Ovary (tissue), 9 donors: ENCODE results near the gene SNX13. TPM values are rescaled to one million over a fixed set of nuclear protein-coding genes. Genes with fewer than 3 reads are reported as not detected.

Experiments
- DNase-seq, 5 donors: peaks; one replicate each; pipeline ENCODE4 v3.0.0-alpha.2; 2019 to 2020
- H3K27ac ChIP-seq, 2 donors: fragments of 200-600 bp; one replicate each; pipeline versions ENCODE4 v1.5.1 to v1.8.0; 2019 to 2022
- H3K27me3 ChIP-seq: fragments of 200-600 bp; one replicate; pipeline ENCODE4 v1.8.0; 2022
- H3K36me3 ChIP-seq: fragments of 200-600 bp; sonication (generic); one replicate; pipeline ENCODE4 v1.5.1; 2019
- H3K4me1 ChIP-seq: one replicate; pipeline ENCODE4 v1.8.1; 2013; ENCODE audit warnings: mild to moderate bottlenecking, moderate library complexity; ENCODE audit not compliant: insufficient read depth
- H3K4me3 ChIP-seq: fragments of 200-600 bp; sonication (generic); one replicate; pipeline ENCODE4 v1.5.1; 2017
- H3K9me3 ChIP-seq, 2 donors: fragments of 200-600 bp in 1 of 2; sonication (generic) in 1 of 2; one replicate each; pipeline versions ENCODE4 v1.5.1 to v1.8.1; 2013 to 2019; ENCODE audit warnings: mild to moderate bottlenecking in 1 of 2, moderate library complexity in 1 of 2
- EP300 ChIP-seq: sonication (generic); formaldehyde crosslinking; IDR thresholded peaks from one replicate; pipeline ENCODE4 v1.6.1; 2017; ENCODE audit warnings: antibody characterized with exemption
- POLR2A ChIP-seq: fragments of 450-650 bp; IDR thresholded peaks from one replicate; pipeline ENCODE4 v1.6.1; 2017; ENCODE audit warnings: antibody characterized with exemption, mild to moderate bottlenecking, moderate library complexity
- WGBS, 3 donors: extraction: QIAGEN DNeasy Blood & Tissue Kit in 1 of 3; methylation state at CpG; one replicate each; pipeline versions ENCODE4 v1.1.5 to v1.1.7; 2013 to 2017; 5-methylcytosine and 5-hydroxymethylcytosine counted together
- intact Hi-C, 4 donors: fragments of 100-400 bp; cut with DNase I; formaldehyde crosslinking; loops; one replicate each; pipeline versions ENCODE4 v1.11.0 to v1.15.1; 2022 to 2023
- polyA plus RNA-seq, 2 donors: library from polyadenylated mRNA; stranded (reverse); fragments of 200-250 nt in 1 of 2; fragments of 350-450 nt in 1 of 2; fragmentation: Illumina TruSeq in 1 of 2; extraction: RNeasy Lipid Tissue Mini Kit (QIAGEN cat#74804) in 1 of 2; gene quantifications; one replicate each; pipeline ENCODE4 v1.2.3, GENCODE V29; 2013 to 2014
- total RNA-seq, 7 donors: library from RNA; depleted of rRNA in 2 of 7; stranded (reverse); fragments of >200 nt in 2 of 7; fragmentation: NEBNext Ultra II Directional in 3 of 7; extraction: Animal tissue kit (Norgen Biotek cat#: 25700) in 3 of 7; gene quantifications; one replicate each; pipeline versions ENCODE4 v1.1.0 to v1.2.4, GENCODE V29; 2016 to 2023
- TF ChIP-seq, protein P1 (sequence below), 3 donors: fragments of 450-650 bp in 2 of 3; fragments of 200-600 bp in 1 of 3; IDR thresholded peaks; one replicate each; pipeline versions ENCODE4 v1.5.1 to v1.8.0; 2016 to 2022; ENCODE audit warnings: antibody characterized with exemption in 3 of 3, mild to moderate bottlenecking in 1 of 3
- donor health status: DM: no; HTN: no; CAD: no; lungs with moderate emphysema.
- donor health status: DM: no; HTN: no; CAD: no.
- donor health status: Bipolar disorder and iron deficiency.
- donor health status: DM: yes; HTN: yes; CAD: no.
- donor health status: DM: no; HTN: no; CAD: no.
- donor health status: DM: yes; HTN: yes; CAD: no.

The SNX13 gene
- total and polyA plus RNA-seq, 9 donors = 12.1 to 51.1 (median 46.1) TPM

- Histone ChIP-seq H3K36me3 (no peaks in the 10 kb centered on the region), H3K27me3 (no peaks in the 10 kb centered on the region), H3K27ac (no peak overlapping the region), H3K4me3 (no peak overlapping the region), H3K4me1 (no peaks in the 10 kb centered on the region), H3K9me3 (no peaks in the 10 kb centered on the region)
- 70 to 82% (median 74%) methylated on average over 2 of the region's 2 CpGs for WGBS, 3 donors
- no peak for DNase-seq
- intact Hi-C loops = no loop called here
- no peak for TF ChIP-seq EP300
- no peak for TF ChIP-seq POLR2A
- TF ChIP-seq, protein P1, sequence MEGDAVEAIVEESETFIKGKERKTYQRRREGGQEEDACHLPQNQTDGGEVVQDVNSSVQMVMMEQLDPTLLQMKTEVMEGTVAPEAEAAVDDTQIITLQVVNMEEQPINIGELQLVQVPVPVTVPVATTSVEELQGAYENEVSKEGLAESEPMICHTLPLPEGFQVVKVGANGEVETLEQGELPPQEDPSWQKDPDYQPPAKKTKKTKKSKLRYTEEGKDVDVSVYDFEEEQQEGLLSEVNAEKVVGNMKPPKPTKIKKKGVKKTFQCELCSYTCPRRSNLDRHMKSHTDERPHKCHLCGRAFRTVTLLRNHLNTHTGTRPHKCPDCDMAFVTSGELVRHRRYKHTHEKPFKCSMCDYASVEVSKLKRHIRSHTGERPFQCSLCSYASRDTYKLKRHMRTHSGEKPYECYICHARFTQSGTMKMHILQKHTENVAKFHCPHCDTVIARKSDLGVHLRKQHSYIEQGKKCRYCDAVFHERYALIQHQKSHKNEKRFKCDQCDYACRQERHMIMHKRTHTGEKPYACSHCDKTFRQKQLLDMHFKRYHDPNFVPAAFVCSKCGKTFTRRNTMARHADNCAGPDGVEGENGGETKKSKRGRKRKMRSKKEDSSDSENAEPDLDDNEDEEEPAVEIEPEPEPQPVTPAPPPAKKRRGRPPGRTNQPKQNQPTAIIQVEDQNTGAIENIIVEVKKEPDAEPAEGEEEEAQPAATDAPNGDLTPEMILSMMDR (IDR thresholded peaks at IDR 0.05) = no peak
Measured at GRCh38 chr7:17870406-17870805, 69.9 kb downstream of the SNX13 start.

DNA sequence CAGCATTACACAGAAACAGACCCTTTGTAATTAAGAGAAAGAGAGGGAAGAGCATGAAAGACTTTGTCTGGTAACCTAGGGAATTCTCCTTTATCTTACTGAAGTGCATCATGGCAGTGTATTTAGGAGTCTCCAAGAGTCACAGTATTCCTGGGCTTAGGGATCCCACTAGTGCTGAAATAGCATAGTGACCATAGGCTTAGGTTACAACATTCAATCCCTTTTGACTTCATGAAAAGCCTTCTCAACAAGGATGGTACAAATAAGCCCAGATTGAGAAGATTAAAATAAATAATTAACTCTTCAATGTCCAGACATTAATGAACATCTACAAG is 76.5 kb downstream of the SNX13 start:
- no peak for TF ChIP-seq POLR2A
- TF ChIP-seq, protein P1 (IDR thresholded peaks at IDR 0.05) = no peak
- no peak for TF ChIP-seq EP300
- H3K9me3 ChIP-seq = peaks cover 0 to 3% of the 10 kb centered on the region in 2 donors
- H3K36me3 ChIP-seq = no peaks in the 10 kb centered on the region
- no peaks in the 10 kb centered on the region for H3K4me1 ChIP-seq
- intact Hi-C loops = no loop called here
- no peak overlapping the region for H3K27ac ChIP-seq
- no peak for DNase-seq
- H3K27me3 ChIP-seq = no peaks in the 10 kb centered on the region
- no peak overlapping the region for H3K4me3 ChIP-seq

DNA sequence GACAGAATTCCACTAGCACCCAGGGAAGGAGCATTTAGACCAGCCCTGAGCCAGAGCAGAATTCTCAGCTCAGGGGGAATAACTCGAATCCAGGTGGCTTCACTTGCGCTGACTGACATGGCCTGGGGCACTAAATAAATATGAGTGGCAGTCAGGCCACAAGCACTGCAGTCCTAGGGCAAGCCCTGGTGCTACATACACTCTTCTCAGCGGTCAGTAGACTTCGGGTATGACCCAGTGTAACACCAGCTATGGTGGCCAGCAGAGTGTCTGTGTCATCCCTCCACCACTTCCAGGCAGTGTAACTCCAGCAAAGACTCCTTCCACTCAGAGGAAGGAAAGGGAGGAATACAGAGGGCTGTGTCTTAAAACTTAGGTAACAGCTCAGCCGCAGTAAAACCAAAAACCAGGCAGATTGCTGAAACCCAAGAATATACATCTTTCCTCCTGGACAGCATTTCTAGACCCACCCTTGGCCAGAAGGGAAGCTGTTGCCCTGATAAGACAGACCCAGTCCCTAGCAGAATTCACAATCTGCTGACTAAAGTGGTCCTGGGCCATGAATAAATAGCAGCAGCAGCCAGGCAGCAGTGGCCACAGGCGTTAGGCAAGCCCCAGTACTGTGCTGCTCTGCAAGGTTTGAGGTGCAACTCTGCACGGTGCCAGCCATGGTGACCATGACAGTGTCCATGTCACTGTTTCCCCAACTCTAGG is 77.0 kb downstream of the SNX13 start:
- Histone ChIP-seq H3K27me3 (no peaks in the 10 kb centered on the region), H3K4me3 (no peak overlapping the region), H3K9me3 (peaks cover 0 to 3% of the 10 kb centered on the region in 2 donors), H3K27ac (no peak overlapping the region), H3K36me3 (no peaks in the 10 kb centered on the region), H3K4me1 (no peaks in the 10 kb centered on the region)
- intact Hi-C loops = no loop called here
- 93 to 97% (median 93%) methylated on average over 7 of the region's 7 CpGs for WGBS, 3 donors
- DNase-seq = no peak
- TF ChIP-seq POLR2A (no peak), EP300 (no peak)
- TF ChIP-seq, protein P1 (IDR thresholded peaks at IDR 0.05) = no peak

DNA sequence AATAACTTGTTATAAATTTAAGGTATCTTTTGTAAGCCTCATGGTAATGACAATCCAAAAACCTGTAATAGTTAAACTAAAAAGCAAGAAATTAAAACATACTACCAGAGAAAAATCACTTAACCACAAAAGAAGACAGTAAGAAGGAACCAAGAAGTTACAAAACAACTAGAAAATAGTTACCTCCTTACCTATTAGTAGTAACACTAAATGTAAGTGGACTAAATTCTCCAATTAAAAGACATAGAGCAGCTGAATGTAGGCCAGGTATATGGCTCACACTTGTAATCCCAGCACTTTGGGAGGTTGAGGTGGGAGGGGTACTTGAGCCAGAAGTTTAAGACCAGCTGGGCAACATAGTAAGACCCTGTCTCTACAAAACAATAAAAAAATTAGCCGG is 84.0 kb downstream of the SNX13 start:
- H3K4me3 ChIP-seq = no peak overlapping the region
- H3K27me3 ChIP-seq = no peaks in the 10 kb centered on the region
- WGBS, 3 donors = 100% methylated on average over 1 of the region's 1 CpG
- DNase-seq = no peak
- H3K9me3 ChIP-seq = no peaks in the 10 kb centered on the region
- no peak overlapping the region for H3K27ac ChIP-seq
- no peaks in the 10 kb centered on the region for H3K36me3 ChIP-seq
- no peaks in the 10 kb centered on the region for H3K4me1 ChIP-seq
- intact Hi-C loops = no loop called here
- TF ChIP-seq EP300 (no peak), POLR2A (no peak)
- TF ChIP-seq, protein P1 (IDR thresholded peaks at IDR 0.05) = no peak
